BLaER1 (cell line): ENCODE results near the gene MYO1D.

ENCODE experiments used
- H3K27ac ChIP-seq: shearing (Covaris generic); formaldehyde crosslinking; 2 replicates; pipeline ENCODE4 v1.8.1; 2022
- H3K27me3 ChIP-seq: shearing (Covaris generic); formaldehyde crosslinking; 2 replicates; pipeline ENCODE4 v1.8.1; 2022
- H3K36me3 ChIP-seq: shearing (Covaris generic); formaldehyde crosslinking; 2 replicates; pipeline ENCODE4 v1.8.1; 2022
- H3K4me1 ChIP-seq: shearing (Covaris generic); formaldehyde crosslinking; 2 replicates; pipeline ENCODE4 v1.8.1; 2022
- H3K4me2 ChIP-seq: shearing (Covaris generic); formaldehyde crosslinking; 2 replicates; pipeline ENCODE4 v1.8.1; 2022
- H3K4me3 ChIP-seq: shearing (Covaris generic); formaldehyde crosslinking; 2 replicates; pipeline ENCODE4 v1.8.1; 2022
- H3K9ac ChIP-seq: shearing (Covaris generic); formaldehyde crosslinking; 2 replicates; pipeline ENCODE4 v1.8.1; 2022
- H3K9me3 ChIP-seq: shearing (Covaris generic); formaldehyde crosslinking; 2 replicates; pipeline ENCODE4 v1.8.1; 2022
- H4K20me1 ChIP-seq: shearing (Covaris generic); formaldehyde crosslinking; 2 replicates; pipeline ENCODE4 v1.8.1; 2022
- Cebpa-rat ChIP-seq: shearing (Covaris generic); IDR thresholded peaks from 2 replicates; pipeline ENCODE4 v1.8.1; 2022

MYO1D gene

DNA sequence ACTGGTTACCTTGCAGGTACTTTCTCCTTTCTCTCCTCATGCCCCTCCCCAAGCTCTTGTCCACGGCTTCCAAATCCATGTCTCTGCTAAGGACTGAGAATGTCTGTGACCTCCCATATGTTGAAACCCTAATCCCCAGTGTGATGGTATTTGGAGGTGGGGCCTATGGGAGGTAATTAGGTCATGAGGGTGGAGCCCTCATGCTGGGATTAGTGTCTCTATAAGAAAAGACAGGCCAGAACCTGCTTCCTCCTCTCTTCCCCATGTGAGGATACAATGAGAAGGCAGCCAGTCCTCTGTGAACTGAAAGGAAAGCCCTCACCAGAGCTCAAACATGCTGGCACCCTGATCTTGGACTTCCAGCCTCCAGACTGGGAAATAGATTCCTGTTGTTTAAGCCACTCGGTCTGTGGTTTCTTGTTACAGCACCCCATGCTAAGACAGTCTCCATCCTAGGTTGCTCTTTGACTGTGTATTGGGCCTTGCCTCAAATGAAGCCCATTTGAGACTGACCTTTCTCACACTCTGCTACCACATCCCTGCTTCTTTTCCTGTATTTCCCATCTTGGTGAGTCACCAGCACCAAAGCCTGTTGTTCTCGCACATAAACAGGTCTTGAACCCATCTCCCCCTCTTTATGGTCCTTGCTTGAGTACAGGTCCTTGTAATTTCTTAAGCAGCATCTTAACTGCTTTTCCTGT is 255.2 kb downstream of the MYO1D start:
- Histone ChIP-seq H3K9ac (no peak overlapping the region), H4K20me1 (no peaks in the 10 kb centered on the region), H3K36me3 (no peaks in the 10 kb centered on the region), H3K4me1 (no peaks in the 10 kb centered on the region), H3K27me3 (no peaks in the 10 kb centered on the region), H3K9me3 (no peaks in the 10 kb centered on the region), H3K4me2 (no peak overlapping the region), H3K27ac (no peak overlapping the region), H3K4me3 (no peak overlapping the region)
- TF ChIP-seq Cebpa-rat: no peak

DNA sequence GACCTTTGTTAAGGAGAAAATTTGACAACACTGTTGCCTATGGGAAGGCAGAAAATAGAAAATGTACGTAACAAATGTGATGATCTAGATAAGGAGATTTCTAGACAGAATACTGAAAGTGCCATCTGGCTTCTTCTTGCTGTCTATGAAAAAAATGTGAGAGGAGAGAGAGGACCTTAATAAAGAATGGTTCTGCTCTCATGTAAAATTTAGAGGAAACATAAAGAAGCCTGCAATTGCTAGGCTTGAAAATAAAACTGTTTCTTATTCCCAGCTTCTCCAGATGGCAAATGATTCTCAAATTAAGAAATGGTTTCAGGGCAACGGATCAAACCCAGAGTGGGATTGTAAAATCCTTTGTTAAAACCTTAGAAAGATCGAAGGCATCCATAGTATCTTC is 261.6 kb downstream of the MYO1D start:
- H3K36me3 ChIP-seq: no peaks in the 10 kb centered on the region
- H4K20me1 ChIP-seq: no peaks in the 10 kb centered on the region
- no peak for TF ChIP-seq Cebpa-rat
- H3K27ac ChIP-seq: no peak overlapping the region
- H3K27me3 ChIP-seq: no peaks in the 10 kb centered on the region
- no peak overlapping the region for H3K9ac ChIP-seq
- H3K4me1 ChIP-seq: no peaks in the 10 kb centered on the region
- H3K9me3 ChIP-seq: no peaks in the 10 kb centered on the region
- H3K4me2 ChIP-seq: no peak overlapping the region
- no peak overlapping the region for H3K4me3 ChIP-seq

DNA sequence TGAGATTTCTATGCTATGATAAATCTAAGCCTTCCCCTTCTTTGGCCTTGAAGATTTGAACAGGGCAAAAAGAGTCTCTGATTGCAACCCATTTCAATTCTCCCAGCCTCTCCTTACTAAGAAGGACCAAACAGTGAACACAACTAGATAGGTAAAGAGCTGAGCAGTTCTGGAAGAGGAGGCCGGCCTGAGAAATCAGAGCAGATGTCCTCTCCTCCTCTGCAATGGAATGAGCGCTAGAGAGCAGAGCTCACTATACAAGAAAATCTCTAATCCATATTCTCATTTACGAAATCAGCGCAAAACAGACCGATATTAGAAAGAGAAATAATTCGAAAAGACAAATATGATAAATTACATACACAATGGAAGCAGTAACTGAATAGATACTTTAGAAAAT is 266.0 kb downstream of the MYO1D start:
- no peak overlapping the region for H3K4me2 ChIP-seq
- H3K27ac ChIP-seq: no peak overlapping the region
- no peaks in the 10 kb centered on the region for H4K20me1 ChIP-seq
- H3K27me3 ChIP-seq: no peaks in the 10 kb centered on the region
- H3K9ac ChIP-seq: no peak overlapping the region
- H3K4me1 ChIP-seq: 0 out of 2 replicates have a peak, but pooled peaks cover 5% of the 10 kb centered on the region
- TF ChIP-seq Cebpa-rat: no peak
- no peaks in the 10 kb centered on the region for H3K9me3 ChIP-seq
- H3K36me3 ChIP-seq: no peaks in the 10 kb centered on the region
- H3K4me3 ChIP-seq: no peak overlapping the region

DNA sequence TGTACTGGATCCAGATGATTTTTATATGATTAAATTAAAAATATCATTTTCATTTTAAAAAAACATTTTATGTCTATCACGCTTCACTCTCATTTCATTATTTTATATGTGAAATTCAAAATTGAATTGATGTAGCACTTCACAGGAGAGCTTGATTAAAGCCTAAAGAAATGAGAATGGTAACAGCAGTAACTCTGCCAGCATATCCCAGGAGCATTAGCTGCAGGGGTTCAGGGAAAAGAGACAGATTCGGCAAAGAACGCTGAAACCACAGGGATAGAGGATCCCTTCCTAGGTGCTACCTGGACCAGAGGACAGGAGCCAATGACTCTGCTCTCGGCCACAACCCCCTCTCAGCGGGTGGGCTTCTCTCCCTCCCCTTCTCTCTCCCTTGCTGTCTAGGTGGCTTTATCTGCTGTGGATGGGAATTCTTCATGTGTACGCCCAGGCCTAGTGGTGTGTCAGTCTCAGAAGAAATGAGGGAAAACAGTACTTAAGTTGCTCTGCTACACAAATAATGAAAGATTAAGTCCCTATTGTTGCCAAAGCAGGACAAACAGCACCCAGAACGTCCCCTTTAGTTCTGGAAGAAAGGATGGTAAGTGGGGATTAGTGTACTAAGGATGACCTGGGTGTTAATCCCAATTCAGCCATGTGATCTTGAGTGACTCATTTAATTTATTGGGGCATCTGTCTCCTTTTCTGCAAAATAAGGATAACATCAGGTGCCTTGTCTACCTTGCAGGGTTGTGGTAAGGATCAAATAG is 266.9 kb downstream of the MYO1D start:
- no peaks in the 10 kb centered on the region for H3K27me3 ChIP-seq
- no peak overlapping the region for H3K4me3 ChIP-seq
- H3K9ac ChIP-seq: no peak overlapping the region
- TF ChIP-seq Cebpa-rat: no peak
- H3K4me1 ChIP-seq: 0 out of 2 replicates have a peak, but pooled peaks cover 5% of the 10 kb centered on the region
- H3K36me3 ChIP-seq: no peaks in the 10 kb centered on the region
- H3K27ac ChIP-seq: no peak overlapping the region
- no peak overlapping the region for H3K4me2 ChIP-seq
- H4K20me1 ChIP-seq: no peaks in the 10 kb centered on the region
- H3K9me3 ChIP-seq: no peaks in the 10 kb centered on the region

DNA sequence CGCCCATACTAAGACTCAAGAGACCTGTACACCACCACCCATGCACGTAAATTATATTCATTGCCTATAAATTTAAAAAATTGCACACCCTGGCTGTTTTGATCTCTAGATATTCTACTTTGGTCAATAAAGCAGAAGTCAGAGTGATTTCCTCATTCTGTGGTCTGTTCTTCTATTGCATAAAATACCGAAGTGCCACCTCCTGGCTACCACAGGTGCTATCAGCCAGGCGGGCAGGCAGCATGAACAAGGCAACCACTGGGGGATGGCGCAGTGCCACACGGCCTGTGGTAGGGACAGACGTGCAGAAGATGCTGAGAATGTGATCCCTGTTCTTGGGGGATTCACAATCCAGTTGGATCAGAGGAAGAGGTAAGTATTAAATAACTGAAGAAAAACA is 267.8 kb downstream of the MYO1D start:
- H4K20me1 ChIP-seq: no peaks in the 10 kb centered on the region
- H3K27me3 ChIP-seq: no peaks in the 10 kb centered on the region
- H3K36me3 ChIP-seq: no peaks in the 10 kb centered on the region
- H3K27ac ChIP-seq: no peak overlapping the region
- no peaks in the 10 kb centered on the region for H3K9me3 ChIP-seq
- no peak overlapping the region for H3K4me2 ChIP-seq
- H3K4me3 ChIP-seq: no peak overlapping the region
- no peak overlapping the region for H3K9ac ChIP-seq
- 0 out of 2 replicates have a peak, but pooled peaks cover 5% of the 10 kb centered on the region for H3K4me1 ChIP-seq
- TF ChIP-seq Cebpa-rat: no peak

DNA sequence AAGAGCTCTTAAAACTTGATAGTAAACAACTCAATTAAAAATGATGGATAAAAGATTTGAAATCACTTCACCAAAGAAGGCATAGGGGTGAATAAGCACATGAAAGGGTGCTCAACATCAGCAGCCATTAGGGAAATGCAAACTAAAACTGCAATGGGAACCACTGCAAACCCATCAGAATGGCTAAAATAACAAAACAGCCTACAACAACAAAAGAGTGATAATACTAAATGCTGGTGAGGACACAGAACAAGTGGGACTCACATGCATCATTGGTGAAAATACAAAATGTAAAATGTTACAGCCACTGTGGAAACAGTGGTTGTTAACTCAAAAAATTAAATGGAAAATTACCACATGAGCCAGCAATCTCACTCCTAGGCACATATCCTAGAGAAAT is 268.7 kb downstream of the MYO1D start:
- no peak overlapping the region for H3K4me2 ChIP-seq
- no peak overlapping the region for H3K27ac ChIP-seq
- H3K27me3 ChIP-seq: no peaks in the 10 kb centered on the region
- no peaks in the 10 kb centered on the region for H3K36me3 ChIP-seq
- H4K20me1 ChIP-seq: no peaks in the 10 kb centered on the region
- no peaks in the 10 kb centered on the region for H3K9me3 ChIP-seq
- no peak overlapping the region for H3K9ac ChIP-seq
- no peak for TF ChIP-seq Cebpa-rat
- H3K4me3 ChIP-seq: no peak overlapping the region
- H3K4me1 ChIP-seq: 0 out of 2 replicates have a peak, but pooled peaks cover 5% of the 10 kb centered on the region

DNA sequence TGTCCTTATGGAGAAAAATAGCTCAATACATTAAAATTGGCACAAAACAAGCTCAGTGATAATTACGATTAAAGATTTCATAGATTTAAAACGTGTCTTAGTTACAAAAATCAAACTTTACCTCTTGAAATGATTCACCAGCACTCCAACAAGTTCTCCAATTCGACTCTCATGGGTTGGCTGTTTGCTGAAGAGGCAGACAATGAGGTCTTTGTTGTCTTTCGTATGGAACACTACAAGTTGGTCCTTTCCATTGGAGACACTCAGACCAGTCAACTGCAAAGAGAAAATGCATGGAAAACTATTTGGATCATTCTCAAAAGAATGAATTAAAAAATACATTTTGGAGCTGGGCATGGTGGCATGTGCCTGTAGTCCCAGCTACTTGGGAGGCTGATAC is 272.0 kb downstream of the MYO1D start:
- no peak overlapping the region for H3K4me3 ChIP-seq
- TF ChIP-seq Cebpa-rat: no peak
- H3K4me2 ChIP-seq: no peak overlapping the region
- no peak overlapping the region for H3K27ac ChIP-seq
- no peaks in the 10 kb centered on the region for H3K36me3 ChIP-seq
- peaks cover 10% of the 10 kb centered on the region for H3K9me3 ChIP-seq
- 0 out of 2 replicates have a peak, but pooled peaks cover 5% of the 10 kb centered on the region for H3K4me1 ChIP-seq
- no peak overlapping the region for H3K9ac ChIP-seq
- no peaks in the 10 kb centered on the region for H4K20me1 ChIP-seq
- no peaks in the 10 kb centered on the region for H3K27me3 ChIP-seq

DNA sequence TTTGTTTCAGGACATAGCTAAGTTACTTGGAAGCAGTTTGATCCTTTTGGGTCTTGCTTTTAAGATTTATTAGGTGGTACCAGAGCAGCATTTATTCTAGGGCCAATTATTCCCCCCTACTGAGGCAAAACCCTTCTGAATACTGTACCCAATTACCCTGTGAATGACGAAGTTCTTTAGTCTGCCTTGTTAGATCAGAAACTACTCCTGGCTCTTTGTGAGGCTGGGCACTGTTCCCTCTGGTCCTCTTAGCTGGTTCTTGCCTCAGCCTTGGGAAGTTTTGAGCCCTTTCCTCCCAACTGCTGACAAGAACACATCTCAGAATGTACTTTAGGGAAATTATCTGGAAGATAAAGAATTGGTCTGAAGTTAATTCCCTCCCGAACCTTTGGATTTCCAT is 274.5 kb downstream of the MYO1D start:
- H3K9me3 ChIP-seq: peaks cover 17% of the 10 kb centered on the region
- H3K36me3 ChIP-seq: no peaks in the 10 kb centered on the region
- H4K20me1 ChIP-seq: no peaks in the 10 kb centered on the region
- no peak overlapping the region for H3K27ac ChIP-seq
- no peak overlapping the region for H3K4me2 ChIP-seq
- no peaks in the 10 kb centered on the region for H3K4me1 ChIP-seq
- no peak for TF ChIP-seq Cebpa-rat
- H3K27me3 ChIP-seq: no peaks in the 10 kb centered on the region
- no peak overlapping the region for H3K9ac ChIP-seq
- H3K4me3 ChIP-seq: no peak overlapping the region

DNA sequence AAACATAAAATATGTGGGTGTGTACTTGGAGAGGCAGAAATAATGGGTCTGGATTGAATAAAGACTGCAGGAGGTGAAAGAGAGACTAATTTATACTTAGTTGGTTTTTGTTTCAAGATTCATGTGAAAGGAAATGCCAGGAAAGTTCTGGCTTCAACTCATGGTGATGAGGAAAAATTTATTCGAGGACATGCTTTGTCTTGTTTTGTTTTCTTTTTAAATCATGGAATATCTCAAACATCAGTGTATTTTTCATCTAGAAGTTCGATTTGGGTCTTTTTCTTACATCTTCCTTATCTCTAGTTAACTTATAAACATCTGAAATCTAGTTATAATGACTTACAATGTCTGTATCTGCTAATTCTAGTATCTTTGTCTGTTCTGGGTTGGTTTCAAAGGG is 275.1 kb downstream of the MYO1D start:
- Histone ChIP-seq H3K4me3 (no peak overlapping the region), H3K4me1 (no peaks in the 10 kb centered on the region), H3K27me3 (no peaks in the 10 kb centered on the region), H4K20me1 (no peaks in the 10 kb centered on the region), H3K36me3 (no peaks in the 10 kb centered on the region), H3K27ac (no peak overlapping the region), H3K9me3 (peaks cover 17% of the 10 kb centered on the region), H3K9ac (no peak overlapping the region), H3K4me2 (no peak overlapping the region)
- no peak for TF ChIP-seq Cebpa-rat

DNA sequence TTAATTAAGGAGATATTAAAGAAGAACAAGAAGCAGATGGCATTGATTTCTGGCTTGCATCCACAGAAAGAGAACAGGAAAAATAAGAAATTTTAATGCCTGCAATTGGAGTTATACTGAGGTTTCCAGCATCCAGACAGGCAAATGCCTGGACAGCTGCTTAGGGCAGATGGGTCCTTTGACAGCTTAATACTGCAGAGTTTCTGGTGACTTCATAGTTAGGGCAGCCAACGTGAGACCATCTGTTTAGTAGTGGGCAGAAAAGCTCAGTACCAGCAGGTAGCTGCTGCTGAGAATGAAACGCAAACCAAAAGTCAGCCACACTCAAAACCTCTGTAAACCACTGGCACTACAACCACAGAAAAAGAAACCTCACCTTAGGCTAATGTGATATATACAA is 280.3 kb downstream of the MYO1D start:
- no peak overlapping the region for H3K27ac ChIP-seq
- no peaks in the 10 kb centered on the region for H3K4me1 ChIP-seq
- peaks cover 17% of the 10 kb centered on the region for H3K9me3 ChIP-seq
- no peak overlapping the region for H3K4me3 ChIP-seq
- no peaks in the 10 kb centered on the region for H3K36me3 ChIP-seq
- H3K9ac ChIP-seq: no peak overlapping the region
- no peak for TF ChIP-seq Cebpa-rat
- no peaks in the 10 kb centered on the region for H3K27me3 ChIP-seq
- no peaks in the 10 kb centered on the region for H4K20me1 ChIP-seq
- no peak overlapping the region for H3K4me2 ChIP-seq
